Fibroblast of pulmonary artery (primary cell): ENCODE results near the gene PRKCE.

ENCODE experiments used
- DNase-seq: peaks from one replicate; pipeline ENCODE4 v3.0.0-alpha.2; 2010; ENCODE audit warnings: low read depth
- H3K4me3 ChIP-seq: replicated peaks from 2 replicates; pipeline ENCODE4 v1.5.1; 2011; ENCODE audit warnings: low read depth, mild to moderate bottlenecking, control low read depth, low read length, moderate library complexity
- CTCF ChIP-seq: IDR thresholded peaks from 2 replicates; pipeline ENCODE4 v1.5.1; 2011; ENCODE audit warnings: mild to moderate bottlenecking, control low read depth, low read length, inconsistent platforms; ENCODE audit errors: missing control alignments

The PRKCE gene

DNA sequence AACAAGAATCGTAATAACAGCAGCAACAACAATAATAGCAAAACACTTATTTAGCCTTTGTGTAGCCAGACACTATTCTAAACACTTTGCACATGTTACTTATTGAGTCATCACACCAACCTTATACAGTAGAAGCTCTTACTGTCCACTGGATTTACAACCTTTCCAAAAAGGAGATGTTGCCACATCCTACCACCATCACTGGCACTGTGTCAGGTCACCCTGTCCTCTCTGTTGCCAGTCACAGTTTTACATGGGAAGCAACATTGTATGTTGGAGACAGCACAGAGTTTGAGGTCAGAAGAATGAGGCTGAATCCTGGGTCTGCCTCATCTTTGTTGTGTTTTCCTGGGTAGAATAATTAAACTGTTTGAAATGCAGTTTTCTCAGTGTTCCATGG is 444.4 kb downstream of the PRKCE start:
- no peak overlapping the region for H3K4me3 ChIP-seq
- DNase-seq = no peak
- TF ChIP-seq CTCF = no peak

GRCh38 chr2:46096260-46096659 is 444.8 kb downstream of the PRKCE start:
- DNase-seq = no peak
- H3K4me3 ChIP-seq = no peak overlapping the region
- TF ChIP-seq CTCF = no peak

GRCh38 chr2:46097714-46098480 is 446.4 kb downstream of the PRKCE start:
- no peak for TF ChIP-seq CTCF
- peak; percentile 100 for DNase-seq

DNA sequence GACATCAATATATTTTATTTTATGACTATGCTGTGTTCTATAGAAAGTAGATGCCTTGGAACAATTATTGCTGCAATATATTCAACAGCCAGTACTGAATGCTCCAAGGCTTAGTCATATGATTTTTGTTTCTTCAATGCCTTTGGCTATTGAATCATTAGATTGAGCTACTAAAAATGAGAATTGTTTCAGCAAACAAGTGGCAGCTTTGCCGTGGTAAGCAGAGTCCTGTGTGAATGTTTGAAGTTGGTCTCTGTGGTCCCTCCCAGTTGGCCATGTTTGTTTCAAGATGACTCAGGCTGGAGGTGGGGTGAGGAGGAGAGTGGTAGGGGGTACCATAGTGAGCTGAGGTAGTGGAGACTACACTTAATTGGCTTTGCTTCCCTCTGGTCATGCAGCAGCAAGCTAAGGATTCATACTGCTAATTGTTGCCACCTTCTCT is 447.2 kb downstream of the PRKCE start:
- H3K4me3 ChIP-seq = no peak overlapping the region
- no peak for TF ChIP-seq CTCF
- peak; percentile 79 for DNase-seq

More at GRCh38 chr2:46097714-46098480, 446.4 kb downstream of the PRKCE start:
- no peak overlapping the region for H3K4me3 ChIP-seq

- no peak for DNase-seq
- TF ChIP-seq CTCF = no peak
- H3K4me3 ChIP-seq = no peak overlapping the region
Measured at GRCh38 chr2:46101557-46102220, 450.2 kb downstream of the PRKCE start.

DNA sequence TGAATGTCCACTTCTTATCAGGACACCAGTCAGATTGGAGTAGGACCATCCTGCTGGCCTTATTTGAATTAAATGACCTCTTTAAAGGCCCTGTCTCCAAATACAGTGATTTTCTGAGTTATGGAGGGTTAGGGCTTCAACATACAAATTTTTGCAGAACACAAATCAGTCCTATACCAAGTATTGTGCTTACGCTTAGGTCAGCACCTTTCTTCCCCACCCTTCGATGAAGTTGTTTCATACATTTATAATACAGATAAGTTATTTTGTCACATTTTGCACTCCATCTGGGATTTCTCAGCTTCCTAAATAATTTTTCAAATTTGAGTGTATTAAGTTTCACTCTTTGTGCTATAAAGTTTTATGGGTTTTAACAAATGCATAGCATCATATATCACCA is 455.2 kb downstream of the PRKCE start:
- no peak for DNase-seq
- H3K4me3 ChIP-seq = no peak overlapping the region
- no peak for TF ChIP-seq CTCF
